HG02938 (cell line): ENCODE results near the gene LAPTM5.
"Not testable (repeated sequence)": the region's sequence is repeated elsewhere in the genome, so short reads cannot be mapped to it uniquely, and the experiment has no call there.

Experiments
- ATAC-seq: cut with Tn5 transposase; IDR thresholded peaks from one replicate; pipeline ENCODE4 v1.9.1; 2021; ENCODE audit warnings: mild to moderate bottlenecking, moderate library complexity; ENCODE audit not compliant: unreplicated experiment

LAPTM5 gene

DNA sequence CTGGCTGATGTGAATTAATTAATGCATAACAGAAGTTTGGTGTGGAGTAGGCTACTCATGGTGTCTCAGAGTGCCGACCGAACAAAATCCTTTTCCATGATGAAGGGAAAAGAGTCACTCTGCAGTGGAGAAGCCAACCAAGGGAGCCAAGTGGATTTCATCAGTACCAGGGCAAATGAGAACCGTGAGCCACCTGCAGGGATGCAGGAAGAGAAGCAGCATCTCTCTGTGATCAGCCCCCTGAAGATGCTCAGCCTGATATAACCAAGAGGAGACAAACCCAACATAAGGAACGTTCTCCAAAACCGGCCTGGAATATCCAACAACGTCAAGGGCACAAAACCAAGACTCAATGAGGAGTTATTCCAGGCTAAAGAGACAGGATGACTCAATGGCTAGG is 13.4 kb upstream of the LAPTM5 start:
- no peak for ATAC-seq

- no peak for ATAC-seq
These were observed 12.6 kb upstream of the LAPTM5 start for GRCh38 chr1:30770150-30770549.

DNA sequence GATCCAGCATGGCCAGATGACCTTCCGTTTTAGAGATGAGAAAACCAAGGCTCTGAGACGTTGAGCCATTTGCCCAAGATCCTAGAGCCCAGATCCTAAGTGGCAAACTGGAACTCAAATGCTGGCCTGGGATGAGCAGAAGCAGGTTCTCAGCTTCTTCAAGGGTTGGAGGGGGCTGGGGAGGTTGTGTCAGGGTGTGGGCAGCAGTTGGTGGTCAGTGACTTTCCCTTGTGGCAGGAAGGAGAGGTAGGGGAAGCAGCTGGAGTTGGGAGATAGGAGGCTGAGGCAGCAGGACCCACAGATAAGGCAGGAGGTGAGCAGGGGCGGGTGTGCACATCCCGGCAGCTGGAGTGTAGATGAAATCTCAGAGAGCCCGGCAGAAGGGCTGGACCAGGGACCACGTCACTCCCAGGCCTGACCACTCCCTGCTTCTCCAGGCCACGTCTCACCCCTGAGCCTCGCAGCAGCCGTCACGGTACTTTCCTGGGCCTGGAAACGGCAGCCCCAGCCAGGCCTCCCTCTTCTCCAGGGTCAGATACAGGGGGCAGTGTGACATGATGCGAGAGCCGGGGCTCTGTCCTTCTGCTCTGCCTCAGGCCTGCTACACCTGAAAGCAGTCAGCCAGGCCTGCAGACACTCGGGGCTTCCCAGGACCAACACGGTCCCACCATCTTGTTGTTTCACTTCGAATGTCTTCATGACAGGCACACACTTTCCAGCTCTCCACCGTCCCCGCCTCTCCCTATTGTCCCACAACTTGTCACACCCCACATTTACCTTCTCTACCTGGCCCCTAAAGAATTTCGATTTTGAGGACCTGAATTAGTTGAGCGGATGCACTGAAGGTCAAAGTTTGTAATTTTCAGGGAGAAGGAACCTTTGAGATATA is 11.5 kb upstream of the LAPTM5 start:
- ATAC-seq: no peak

DNA sequence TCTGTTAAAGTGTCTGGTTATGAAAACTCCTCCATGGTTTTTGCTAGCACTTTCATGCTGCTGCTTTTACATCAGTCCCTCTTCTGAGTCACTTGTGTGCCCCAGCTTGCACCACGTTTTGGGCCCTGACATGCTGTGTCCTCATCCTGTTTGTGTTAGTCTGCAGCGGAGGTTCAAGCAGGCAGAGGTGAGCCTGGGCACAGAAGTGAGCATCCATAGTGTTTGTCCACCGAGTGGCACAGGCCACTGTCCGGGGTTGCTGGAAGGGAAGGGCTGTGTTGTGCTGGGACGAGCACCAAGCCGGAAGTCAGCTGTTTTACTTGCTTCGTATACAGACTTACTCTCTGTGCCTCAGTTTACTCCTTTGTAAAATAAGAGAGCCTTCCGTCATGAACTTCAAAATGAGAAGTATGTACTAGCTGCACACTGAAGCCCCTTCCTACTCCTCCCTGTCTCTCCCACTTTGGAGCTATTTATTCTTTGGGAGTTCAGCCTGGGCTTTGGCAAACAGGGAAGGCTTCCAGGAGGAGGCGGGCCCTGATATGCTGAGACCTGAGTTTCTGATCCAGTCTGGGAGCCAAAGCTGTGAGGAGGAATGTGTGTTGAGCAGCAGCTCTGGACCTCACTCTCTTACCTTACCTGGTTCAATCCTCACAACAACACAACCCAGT is 10.7 kb upstream of the LAPTM5 start:
- ATAC-seq: no peak

- ATAC-seq: not testable (repeated sequence)
These were observed 9.4 kb upstream of the LAPTM5 start for GRCh38 chr1:30766948-30767347.

GRCh38 chr1:30765556-30766434 is 8.2 kb upstream of the LAPTM5 start:
- no peak for ATAC-seq

GRCh38 chr1:30764939-30765555 is 7.5 kb upstream of the LAPTM5 start:
- ATAC-seq: peak; percentile 55

- ATAC-seq: no peak
These were observed 6.8 kb upstream of the LAPTM5 start for GRCh38 chr1:30764396-30764795.

DNA sequence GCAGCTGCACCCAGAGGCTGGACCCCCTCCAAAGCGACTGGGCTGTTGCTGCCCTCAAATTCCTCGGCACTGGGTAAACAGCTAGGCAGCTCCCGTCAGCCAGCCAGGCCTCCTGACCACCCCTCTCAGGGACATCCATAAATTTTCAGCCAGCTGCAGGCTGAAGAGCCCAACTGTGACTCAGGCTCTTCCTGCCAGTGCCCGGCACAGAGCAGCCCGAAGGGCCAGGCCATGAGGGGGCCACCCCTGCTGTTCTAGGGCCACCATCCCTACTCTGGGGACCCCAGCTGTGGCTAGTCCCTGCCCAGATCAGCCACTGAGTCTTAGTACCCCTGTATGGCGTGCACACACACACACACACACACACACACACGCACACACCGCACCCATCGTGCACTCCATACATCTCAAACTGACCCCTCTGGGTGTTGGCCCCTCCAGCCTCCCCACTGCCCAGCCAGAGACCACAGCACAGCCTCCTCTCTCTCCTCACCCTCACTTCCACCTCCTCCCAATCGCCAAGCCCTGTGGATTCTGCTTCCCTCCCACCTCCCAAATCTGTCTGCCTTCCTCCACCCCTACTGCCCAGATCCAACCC is 6.2 kb upstream of the LAPTM5 start:
- ATAC-seq: no peak

GRCh38 chr1:30762930-30763650 is 5.5 kb upstream of the LAPTM5 start:
- ATAC-seq: no peak

DNA sequence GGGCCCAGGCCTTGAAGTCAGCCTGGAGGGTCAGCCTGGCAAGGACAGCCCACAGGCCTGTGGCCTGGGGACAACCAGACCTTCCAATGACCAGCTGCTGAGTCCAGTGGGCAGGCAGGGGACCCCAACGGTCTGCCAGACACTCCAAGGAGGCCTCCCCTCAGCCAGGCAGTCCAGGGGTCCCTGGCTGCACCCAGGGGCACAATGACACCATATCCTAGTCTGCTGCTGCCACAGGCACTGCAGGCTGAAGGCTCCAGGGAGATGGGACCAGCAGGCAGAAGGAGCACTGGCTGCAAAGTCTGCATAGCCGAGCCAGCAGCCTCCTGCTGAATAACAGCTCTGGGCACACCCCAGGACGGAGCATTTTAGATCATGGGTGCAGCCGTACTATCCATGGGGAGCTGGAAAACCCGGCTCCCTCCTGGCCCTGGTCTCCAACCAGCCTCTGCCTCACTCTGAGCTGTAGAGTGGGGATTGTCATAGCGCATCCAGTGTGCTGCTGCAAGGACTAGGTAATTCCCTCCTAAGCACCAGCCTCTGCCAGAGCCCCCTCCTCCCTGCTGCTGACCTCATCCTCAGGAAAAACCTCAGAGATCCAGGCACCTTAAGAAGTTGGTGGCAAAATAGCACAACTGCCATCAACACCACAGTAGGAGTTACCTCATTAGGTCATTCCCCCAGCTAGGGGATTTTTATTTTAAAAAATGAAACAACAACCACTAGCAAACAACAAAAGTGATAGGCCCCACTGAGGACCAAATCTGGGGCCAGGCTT is 4.8 kb upstream of the LAPTM5 start:
- ATAC-seq: no peak

- ATAC-seq: no peak
These were observed 4.0 kb upstream of the LAPTM5 start for GRCh38 chr1:30761381-30762151.

- no peak for ATAC-seq
These were observed 3.2 kb upstream of the LAPTM5 start for GRCh38 chr1:30760596-30761324.

- ATAC-seq: no peak
These were observed 2.2 kb upstream of the LAPTM5 start for GRCh38 chr1:30759718-30760281.

DNA sequence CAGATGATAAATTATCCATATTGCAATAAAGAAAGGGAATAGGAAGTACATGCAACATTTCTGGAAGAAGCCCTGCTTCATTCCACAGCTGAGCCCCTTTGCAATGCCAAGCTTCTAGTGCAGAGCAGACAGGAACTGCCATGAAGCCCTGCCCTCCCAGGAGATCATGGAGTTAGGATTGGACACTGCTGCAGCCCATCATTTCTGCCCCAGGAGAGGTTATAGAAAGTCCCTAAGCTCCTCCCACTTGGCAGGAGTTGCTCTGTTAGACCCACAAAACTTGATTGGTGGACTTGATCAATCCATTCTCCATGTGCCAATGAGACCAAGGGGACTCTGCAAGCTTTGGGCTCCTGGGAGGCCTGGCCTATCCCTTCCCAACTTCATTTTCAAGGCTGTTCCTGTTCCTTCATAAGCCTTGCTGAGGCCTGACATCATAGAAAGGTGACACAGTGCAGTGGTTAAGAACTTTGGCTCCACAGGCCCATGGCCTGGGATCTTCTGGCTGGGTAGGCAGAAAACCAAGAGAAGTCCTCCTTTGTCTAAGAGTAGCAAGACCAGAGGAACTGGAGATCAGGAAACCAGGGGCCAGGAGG is 1.3 kb upstream of the LAPTM5 start:
- no peak for ATAC-seq

GRCh38 chr1:30758121-30758688 is 631 bp upstream of the LAPTM5 start:
- no peak for ATAC-seq
